Tibial artery (tissue), 4 donors: ENCODE measurements around the gene TMPRSS9.

ENCODE experiments used
- DNase-seq, 2 donors: peaks; one replicate each; pipeline ENCODE4 v3.0.0-alpha.2; 2019
- H3K27ac ChIP-seq, 2 donors: fragments of 200-600 bp; sonication (generic) in 1 of 2; 1 replicate in 1 of 2; 2 replicates in 1 of 2; pipeline ENCODE4 v1.5.1; 2018 to 2019; ENCODE audit warnings: mild to moderate bottlenecking in 1 of 2
- H3K27me3 ChIP-seq, 2 donors: fragments of 200-600 bp; sonication (generic) in 1 of 2; one replicate each; pipeline versions ENCODE4 v1.5.1 to v1.6.0; 2016 to 2019
- H3K36me3 ChIP-seq, 3 donors: fragments of 200-600 bp; sonication (generic) in 2 of 3; one replicate each; pipeline ENCODE4 v1.5.1; 2016 to 2019; ENCODE audit warnings: mild to moderate bottlenecking in 2 of 3
- H3K4me1 ChIP-seq, 4 donors: fragments of 200-600 bp; sonication (generic) in 2 of 4; 1 replicate in 3 of 4; 2 replicates in 1 of 4; pipeline ENCODE4 v1.5.1; 2016 to 2019
- H3K4me3 ChIP-seq, 2 donors: fragments of 200-600 bp; sonication (generic) in 1 of 2; 1 replicate in 1 of 2; 2 replicates in 1 of 2; pipeline ENCODE4 v1.5.1; 2018 to 2019; ENCODE audit warnings: mild to moderate bottlenecking in 2 of 2
- H3K9me3 ChIP-seq, 3 donors: fragments of 200-600 bp; sonication (generic) in 1 of 3; one replicate each; pipeline ENCODE4 v1.5.1; 2016 to 2019
- CTCF ChIP-seq, 2 experiments: fragments of 200-600 bp in 1 of 2; fragments of 450-650 bp in 1 of 2; IDR thresholded peaks; one replicate each; pipeline ENCODE4 v1.5.1; 2017 to 2019; ENCODE audit warnings: antibody characterized with exemption in 2 of 2, mild to moderate bottlenecking in 1 of 2, moderate library complexity in 1 of 2
- intact Hi-C: fragments of 100-400 bp; cut with DNase I; formaldehyde crosslinking; loops from one replicate; pipeline ENCODE4 v1.15.0; 2023; ENCODE audit warnings: low total_unique reads

The TMPRSS9 gene

DNA sequence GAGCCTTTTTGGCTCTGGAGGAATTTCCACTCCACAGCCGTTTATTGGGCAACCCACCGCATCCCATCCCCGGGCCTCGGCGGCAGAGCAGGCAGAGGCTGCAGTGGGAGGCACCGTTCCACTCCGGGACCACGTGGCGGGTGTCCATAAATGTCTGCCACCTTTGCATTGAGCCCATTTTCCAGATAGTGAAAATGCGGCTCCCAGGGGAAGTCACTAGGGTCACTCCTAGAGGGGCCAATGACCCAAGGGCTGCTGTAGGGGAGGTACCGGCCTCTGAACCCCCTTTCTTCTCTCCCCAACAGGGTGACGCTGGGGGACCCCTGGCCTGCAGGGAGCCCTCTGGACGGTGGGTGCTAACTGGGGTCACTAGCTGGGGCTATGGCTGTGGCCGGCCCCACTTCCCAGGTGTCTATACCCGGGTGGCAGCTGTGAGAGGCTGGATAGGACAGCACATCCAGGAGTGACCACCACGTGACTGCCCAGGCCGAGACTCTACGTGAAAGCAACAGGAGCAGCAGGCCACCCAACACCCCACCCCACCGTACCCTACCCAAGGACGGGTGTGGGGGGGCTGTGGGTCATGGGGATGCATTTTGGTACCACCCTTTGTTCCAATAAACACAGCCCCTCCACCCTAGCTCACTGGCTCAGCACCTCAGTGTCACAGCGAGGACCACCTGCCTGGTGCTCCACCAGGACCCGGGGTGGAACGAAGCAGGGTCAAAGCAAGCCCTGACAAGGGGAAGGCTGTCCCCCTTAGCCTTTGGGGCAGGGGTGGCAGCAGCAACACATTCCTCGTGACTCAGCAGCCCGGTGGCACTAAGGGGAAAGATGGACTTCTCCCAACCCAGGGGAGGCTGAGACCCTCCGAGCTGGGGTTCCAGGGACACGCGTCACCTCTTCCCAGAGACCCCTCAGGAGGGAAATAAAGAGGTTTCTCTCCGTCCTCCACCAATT lies 65.8 kb downstream of the TMPRSS9 start:
- no peak for DNase-seq

DNA sequence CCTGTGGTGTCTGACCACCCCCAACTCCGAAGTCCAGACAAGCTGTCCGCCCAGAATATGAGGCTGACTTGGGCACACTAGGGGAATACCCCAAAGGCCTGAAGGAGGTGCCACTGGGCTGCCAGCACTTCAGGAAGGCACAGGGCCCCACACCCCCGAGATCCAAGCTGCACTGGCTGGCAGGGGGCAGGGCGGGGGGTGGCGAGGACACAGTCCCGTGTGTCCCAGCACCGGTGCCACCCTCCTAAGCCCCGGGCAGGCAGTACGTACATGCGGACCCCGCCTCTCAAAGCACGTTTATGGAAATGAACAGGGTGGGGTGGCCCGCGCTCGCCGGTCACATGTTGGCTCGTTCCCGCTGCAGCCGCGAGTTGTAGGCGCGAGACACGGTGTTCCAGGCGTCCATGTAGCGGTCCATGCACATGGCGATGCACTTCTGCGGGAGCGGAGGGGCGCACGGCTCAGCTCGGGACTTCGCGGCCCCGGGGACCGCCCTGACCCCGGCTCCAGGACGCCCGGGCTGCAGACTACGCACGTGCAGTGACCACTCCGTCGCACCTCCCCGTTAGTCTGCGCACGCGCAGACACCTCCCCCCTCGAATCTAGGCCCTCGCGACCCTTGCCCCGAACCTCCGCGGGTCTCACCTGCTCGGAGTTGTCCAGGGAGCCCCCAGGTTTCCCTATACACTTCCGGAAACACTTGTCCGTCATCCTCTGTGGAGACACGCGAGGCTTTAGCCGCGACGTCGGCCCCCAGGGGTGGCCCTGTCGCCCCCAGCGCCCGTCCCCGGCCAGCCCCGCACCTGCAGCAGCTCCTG lies 66.8 kb downstream of the TMPRSS9 start:
- H3K36me3 ChIP-seq, result peaks cover 0 to 45% (median 10%) of the 10 kb centered on the region in 3 donors
- H3K27ac ChIP-seq, result peak overlapping the region; percentile 87 to 88
- peaks cover 0 to 40% (median 32%) of the 10 kb centered on the region in 4 donors for H3K4me1 ChIP-seq

More for the DNA sequence above, 65.8 kb downstream of the TMPRSS9 start:
- TF ChIP-seq CTCF (IDR thresholded peaks at IDR 0.05), result no peak
- H3K36me3 ChIP-seq, result peaks cover 0 to 36% (median 3%) of the 10 kb centered on the region in 3 donors
- H3K27me3 ChIP-seq, result no peaks in the 10 kb centered on the region
- no peak overlapping the region for H3K27ac ChIP-seq
- no peaks in the 10 kb centered on the region for H3K9me3 ChIP-seq
- peak overlapping the region; percentile 68 to 85 for H3K4me3 ChIP-seq
- peaks cover 0 to 40% (median 32%) of the 10 kb centered on the region in 4 donors for H3K4me1 ChIP-seq
- intact Hi-C loops, result no loop called here

GRCh38 chr19:2427429-2428320 lies 67.6 kb downstream of the TMPRSS9 start, which contains the start of gene TIMM13:
Gene TIMM13, minus strand, starts transcription at chr19:2427586. Its CDS starts 53 bp downstream, at chr19:2427533.
- H3K4me3 ChIP-seq, result peak within 1 kb of the TSS; percentile 68 to 85
- H3K27me3 ChIP-seq, result no peaks in the 10 kb centered on the region
- peak within 1 kb of the TSS; percentile 87 to 88 for H3K27ac ChIP-seq
- no peaks in the 10 kb centered on the region for H3K9me3 ChIP-seq
- peak in 1 of 2 experiments; percentile 21 for TF ChIP-seq CTCF (IDR thresholded peaks at IDR 0.05)
- DNase-seq, result peak; percentile 96 to 98
- intact Hi-C loops, result no loop called here
- H3K36me3 ChIP-seq, result peaks cover 0 to 50% (median 10%) of the 10 kb centered on the region in 3 donors
- H3K4me1 ChIP-seq, result peaks cover 0 to 40% (median 32%) of the 10 kb centered on the region in 4 donors

More for the DNA sequence above, 66.8 kb downstream of the TMPRSS9 start:
- no peaks in the 10 kb centered on the region for H3K27me3 ChIP-seq
- no peak for TF ChIP-seq CTCF (IDR thresholded peaks at IDR 0.05)
- intact Hi-C loops, result no loop called here
- H3K4me3 ChIP-seq, result peak overlapping the region; percentile 68 to 85
- no peak for DNase-seq
- no peaks in the 10 kb centered on the region for H3K9me3 ChIP-seq

GRCh38 chr19:2428321-2428690 lies 68.2 kb downstream of the TMPRSS9 start:
- no peak for DNase-seq
- no peaks in the 10 kb centered on the region for H3K27me3 ChIP-seq
- H3K4me3 ChIP-seq, result peak overlapping the region; percentile 68 to 85
- no peak for TF ChIP-seq CTCF (IDR thresholded peaks at IDR 0.05)
- intact Hi-C loops, result no loop called here
- H3K4me1 ChIP-seq, result peaks cover 0 to 40% (median 32%) of the 10 kb centered on the region in 4 donors
- H3K9me3 ChIP-seq, result no peaks in the 10 kb centered on the region
- H3K27ac ChIP-seq, result peak overlapping the region; percentile 87 to 88
- peaks cover 0 to 45% (median 10%) of the 10 kb centered on the region in 3 donors for H3K36me3 ChIP-seq
